ENCODE data around the gene BCDIN3D. TPM values are rescaled to one million over a fixed set of nuclear protein-coding genes. Genes with fewer than 3 reads are reported as not detected.

The BCDIN3D gene
- total RNA-seq, 1 experiment from 2014 or later: 1.6 TPM

GRCh38 chr12:49796155-49796554, 46.8 kb downstream of the BCDIN3D start (continued):
- no peak for TF ChIP-seq AR (CRISPR knock-in tag; IDR thresholded peaks at IDR 0.05)
- TF ChIP-seq ZNF281 (CRISPR knock-in tag; IDR thresholded peaks at IDR 0.05): no peak
- no peak for TF ChIP-seq ZNF671 (CRISPR knock-in tag; IDR thresholded peaks at IDR 0.05)
- no peak for TF ChIP-seq OVOL2 (CRISPR knock-in tag; IDR thresholded peaks at IDR 0.05; ENCODE audit: borderline replicate concordance)
- no peak for TF ChIP-seq ZBTB21 (CRISPR knock-in tag; IDR thresholded peaks at IDR 0.05; ENCODE audit: borderline replicate concordance)
- TF ChIP-seq, protein P1, sequence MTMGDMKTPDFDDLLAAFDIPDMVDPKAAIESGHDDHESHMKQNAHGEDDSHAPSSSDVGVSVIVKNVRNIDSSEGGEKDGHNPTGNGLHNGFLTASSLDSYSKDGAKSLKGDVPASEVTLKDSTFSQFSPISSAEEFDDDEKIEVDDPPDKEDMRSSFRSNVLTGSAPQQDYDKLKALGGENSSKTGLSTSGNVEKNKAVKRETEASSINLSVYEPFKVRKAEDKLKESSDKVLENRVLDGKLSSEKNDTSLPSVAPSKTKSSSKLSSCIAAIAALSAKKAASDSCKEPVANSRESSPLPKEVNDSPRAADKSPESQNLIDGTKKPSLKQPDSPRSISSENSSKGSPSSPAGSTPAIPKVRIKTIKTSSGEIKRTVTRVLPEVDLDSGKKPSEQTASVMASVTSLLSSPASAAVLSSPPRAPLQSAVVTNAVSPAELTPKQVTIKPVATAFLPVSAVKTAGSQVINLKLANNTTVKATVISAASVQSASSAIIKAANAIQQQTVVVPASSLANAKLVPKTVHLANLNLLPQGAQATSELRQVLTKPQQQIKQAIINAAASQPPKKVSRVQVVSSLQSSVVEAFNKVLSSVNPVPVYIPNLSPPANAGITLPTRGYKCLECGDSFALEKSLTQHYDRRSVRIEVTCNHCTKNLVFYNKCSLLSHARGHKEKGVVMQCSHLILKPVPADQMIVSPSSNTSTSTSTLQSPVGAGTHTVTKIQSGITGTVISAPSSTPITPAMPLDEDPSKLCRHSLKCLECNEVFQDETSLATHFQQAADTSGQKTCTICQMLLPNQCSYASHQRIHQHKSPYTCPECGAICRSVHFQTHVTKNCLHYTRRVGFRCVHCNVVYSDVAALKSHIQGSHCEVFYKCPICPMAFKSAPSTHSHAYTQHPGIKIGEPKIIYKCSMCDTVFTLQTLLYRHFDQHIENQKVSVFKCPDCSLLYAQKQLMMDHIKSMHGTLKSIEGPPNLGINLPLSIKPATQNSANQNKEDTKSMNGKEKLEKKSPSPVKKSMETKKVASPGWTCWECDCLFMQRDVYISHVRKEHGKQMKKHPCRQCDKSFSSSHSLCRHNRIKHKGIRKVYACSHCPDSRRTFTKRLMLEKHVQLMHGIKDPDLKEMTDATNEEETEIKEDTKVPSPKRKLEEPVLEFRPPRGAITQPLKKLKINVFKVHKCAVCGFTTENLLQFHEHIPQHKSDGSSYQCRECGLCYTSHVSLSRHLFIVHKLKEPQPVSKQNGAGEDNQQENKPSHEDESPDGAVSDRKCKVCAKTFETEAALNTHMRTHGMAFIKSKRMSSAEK (CRISPR knock-in tag; IDR thresholded peaks at IDR 0.05; ENCODE audit: borderline replicate concordance): no peak
- TF ChIP-seq GABPB1 (CRISPR knock-in tag; IDR thresholded peaks at IDR 0.05): no peak
- TF ChIP-seq, protein P2, sequence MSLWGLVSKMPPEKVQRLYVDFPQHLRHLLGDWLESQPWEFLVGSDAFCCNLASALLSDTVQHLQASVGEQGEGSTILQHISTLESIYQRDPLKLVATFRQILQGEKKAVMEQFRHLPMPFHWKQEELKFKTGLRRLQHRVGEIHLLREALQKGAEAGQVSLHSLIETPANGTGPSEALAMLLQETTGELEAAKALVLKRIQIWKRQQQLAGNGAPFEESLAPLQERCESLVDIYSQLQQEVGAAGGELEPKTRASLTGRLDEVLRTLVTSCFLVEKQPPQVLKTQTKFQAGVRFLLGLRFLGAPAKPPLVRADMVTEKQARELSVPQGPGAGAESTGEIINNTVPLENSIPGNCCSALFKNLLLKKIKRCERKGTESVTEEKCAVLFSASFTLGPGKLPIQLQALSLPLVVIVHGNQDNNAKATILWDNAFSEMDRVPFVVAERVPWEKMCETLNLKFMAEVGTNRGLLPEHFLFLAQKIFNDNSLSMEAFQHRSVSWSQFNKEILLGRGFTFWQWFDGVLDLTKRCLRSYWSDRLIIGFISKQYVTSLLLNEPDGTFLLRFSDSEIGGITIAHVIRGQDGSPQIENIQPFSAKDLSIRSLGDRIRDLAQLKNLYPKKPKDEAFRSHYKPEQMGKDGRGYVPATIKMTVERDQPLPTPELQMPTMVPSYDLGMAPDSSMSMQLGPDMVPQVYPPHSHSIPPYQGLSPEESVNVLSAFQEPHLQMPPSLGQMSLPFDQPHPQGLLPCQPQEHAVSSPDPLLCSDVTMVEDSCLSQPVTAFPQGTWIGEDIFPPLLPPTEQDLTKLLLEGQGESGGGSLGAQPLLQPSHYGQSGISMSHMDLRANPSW (CRISPR knock-in tag; conservative IDR thresholded peaks at IDR 0.05; ENCODE audit: low read depth): no peak

- no peak overlapping the region for H3K27ac Mint-ChIP-seq
- CTCF ChIA-PET: interaction anchor here (0.5 to 1.5 kb wide), 3 partner anchors 44 to 255 kb away, joined by 3 to 5 read pairs (median 3); no protein-coding TSS in a partner anchor
- H3K4me3 Mint-ChIP-seq: no peak overlapping the region
- POLR2A ChIA-PET: interaction anchor here (1.9 kb wide), 1 partner anchor 13 kb away, joined by 5 read pairs; no protein-coding TSS in a partner anchor
- no peak for ATAC-seq
- peaks cover 6% of the 10 kb centered on the region for H3K36me3 Mint-ChIP-seq
- no peak for DNase-seq (ENCODE audit: low spot score)
- peaks cover 5% of the 10 kb centered on the region for H3K4me1 Mint-ChIP-seq
- H3K27me3 Mint-ChIP-seq (ENCODE audit: low read depth): no peaks in the 10 kb centered on the region
- no peaks in the 10 kb centered on the region for H3K9me3 Mint-ChIP-seq
- TF ChIP-seq KAT7 (CRISPR knock-in tag; IDR thresholded peaks at IDR 0.05; ENCODE audit: borderline replicate concordance) (no peak), NR3C1 (CRISPR knock-in tag; conservative IDR thresholded peaks at IDR 0.05; ENCODE audit: low read depth) (no peak), ZNF232 (CRISPR knock-in tag; IDR thresholded peaks at IDR 0.05) (no peak), PRDM15 (CRISPR knock-in tag; IDR thresholded peaks at IDR 0.05) (no peak), ZBTB43 (CRISPR knock-in tag; IDR thresholded peaks at IDR 0.05) (no peak), TCF7 (CRISPR knock-in tag; IDR thresholded peaks at IDR 0.05; ENCODE audit: low read depth) (no peak), CREM (CRISPR knock-in tag; IDR thresholded peaks at IDR 0.05) (no peak), SOX15 (CRISPR knock-in tag; IDR thresholded peaks at IDR 0.05) (no peak), PRRX2 (CRISPR knock-in tag; IDR thresholded peaks at IDR 0.05) (no peak), GRHL2 (CRISPR knock-in tag; IDR thresholded peaks at IDR 0.05; ENCODE audit: insufficient replicate concordance, severe bottlenecking) (no peak)
Measured at GRCh38 chr12:49795654-49796105, 47.2 kb downstream of the BCDIN3D start.

Measured in WTC11 (cell line).